22Rv1 (cell line): ENCODE results near the gene SRPK2.

ENCODE experiments used
- H3K27ac ChIP-seq: fragments of 450-650 bp; 2 replicates; pipeline ENCODE4 v1.5.1; 2017
- CTCF ChIP-seq: fragments of 450-650 bp; IDR thresholded peaks from 2 replicates; pipeline ENCODE4 v1.5.1; 2017; ENCODE audit warnings: mild to moderate bottlenecking
- ZFX ChIP-seq: fragments of 450-650 bp; IDR thresholded peaks from 2 replicates; pipeline ENCODE4 v1.6.1; 2017; ENCODE audit warnings: antibody characterized with exemption, borderline replicate concordance

Gene SRPK2

GRCh38 chr7:105408791-105409410 lies 20.2 kb upstream of the SRPK2 start:
- H3K27ac ChIP-seq: no peak overlapping the region
- no peak for TF ChIP-seq ZFX
- TF ChIP-seq CTCF: no peak

DNA sequence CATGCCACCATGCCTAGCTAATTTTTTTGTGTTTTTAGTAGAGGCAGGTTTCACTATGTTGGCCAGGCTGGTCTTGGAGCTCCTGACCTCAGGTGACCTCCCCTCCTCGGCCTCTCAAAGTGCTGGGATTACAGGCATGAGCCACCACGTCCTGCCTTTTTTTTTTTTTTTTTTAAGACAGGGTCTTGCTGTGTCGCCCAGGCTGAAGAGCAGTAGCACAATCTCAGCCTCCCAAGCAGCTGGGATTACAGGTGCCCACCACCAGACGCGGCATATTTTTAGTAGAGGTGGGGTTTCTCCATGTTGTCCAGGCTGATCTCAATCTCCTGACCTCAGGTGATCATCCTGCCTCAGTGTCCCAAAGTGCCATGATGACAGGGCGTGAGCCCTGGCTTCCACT lies 14.4 kb upstream of the SRPK2 start:
- H3K27ac ChIP-seq: no peak overlapping the region
- no peak for TF ChIP-seq CTCF
- no peak for TF ChIP-seq ZFX

- no peak for TF ChIP-seq CTCF
- TF ChIP-seq ZFX: no peak
- H3K27ac ChIP-seq: no peak overlapping the region
These were observed 13.7 kb upstream of the SRPK2 start for GRCh38 chr7:105402221-105403095.

DNA sequence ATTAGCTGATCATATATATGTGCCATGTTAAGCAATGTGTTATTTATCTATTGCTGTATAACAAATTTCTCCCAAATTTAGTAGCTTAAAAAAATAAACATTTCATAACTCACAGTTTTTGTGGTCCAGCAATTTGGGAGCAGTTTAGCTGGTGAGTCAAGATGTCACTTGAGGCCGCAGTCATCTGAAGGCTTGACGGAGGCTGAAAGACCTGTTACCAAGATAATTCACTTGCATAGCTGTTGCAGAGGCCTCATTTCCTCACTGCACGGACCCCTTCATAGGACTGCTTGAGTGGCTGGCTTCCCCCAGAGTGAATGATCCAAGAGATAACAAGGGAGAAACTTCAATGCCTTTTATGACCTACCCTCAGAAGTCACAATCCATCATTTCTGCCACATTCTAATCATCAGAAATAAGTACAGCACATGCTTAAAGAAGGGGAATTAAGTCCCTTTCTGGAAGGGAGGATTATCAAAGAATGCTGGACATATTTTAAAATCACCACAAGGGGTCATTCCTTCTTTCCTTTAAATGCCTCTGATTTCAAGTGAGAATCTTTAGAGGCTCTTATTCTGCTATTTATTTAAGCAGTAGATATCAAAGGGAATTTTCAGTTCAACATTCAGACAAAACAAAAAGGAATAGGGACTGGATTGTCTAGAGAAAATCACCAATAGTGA lies 10.5 kb upstream of the SRPK2 start:
- TF ChIP-seq ZFX (no peak), CTCF (peak; percentile 53)
- no peak overlapping the region for H3K27ac ChIP-seq

- TF ChIP-seq ZFX (no peak), CTCF (no peak)
- no peak overlapping the region for H3K27ac ChIP-seq
These were observed 7.8 kb upstream of the SRPK2 start for GRCh38 chr7:105396566-105396965.

GRCh38 chr7:105391429-105391828 lies 2.7 kb upstream of the SRPK2 start:
- no peak overlapping the region for H3K27ac ChIP-seq
- no peak for TF ChIP-seq CTCF
- no peak for TF ChIP-seq ZFX

DNA sequence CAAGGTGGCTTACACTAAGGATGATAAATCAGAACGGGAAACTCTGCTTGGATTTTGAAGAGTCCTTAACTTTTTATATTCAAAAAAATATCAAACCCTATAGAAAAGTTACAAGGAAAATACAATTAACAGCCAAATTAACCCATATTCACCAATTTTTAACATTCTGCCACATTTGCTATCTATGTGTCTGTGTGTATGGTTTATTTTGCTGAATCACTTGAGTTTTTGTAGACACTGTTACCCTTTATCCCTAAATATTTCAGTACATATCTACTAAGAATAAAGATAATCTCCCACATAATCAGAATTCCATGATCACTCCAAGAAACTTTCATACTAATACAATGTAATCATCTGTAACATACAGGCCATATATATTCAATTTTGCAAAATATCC lies 1.2 kb upstream of the SRPK2 start:
- TF ChIP-seq ZFX (no peak), CTCF (no peak)
- H3K27ac ChIP-seq: no peak overlapping the region
